HG02973 (cell line): ENCODE results near the gene CREB5.
"Not testable (repeated sequence)": the region's sequence is repeated elsewhere in the genome, so short reads cannot be mapped to it uniquely, and the experiment has no call there.

ENCODE experiments used
- ATAC-seq: cut with Tn5 transposase; IDR thresholded peaks from one replicate; pipeline ENCODE4 v1.9.1; 2021; ENCODE audit warnings: moderate library complexity; ENCODE audit not compliant: unreplicated experiment

Gene CREB5

DNA sequence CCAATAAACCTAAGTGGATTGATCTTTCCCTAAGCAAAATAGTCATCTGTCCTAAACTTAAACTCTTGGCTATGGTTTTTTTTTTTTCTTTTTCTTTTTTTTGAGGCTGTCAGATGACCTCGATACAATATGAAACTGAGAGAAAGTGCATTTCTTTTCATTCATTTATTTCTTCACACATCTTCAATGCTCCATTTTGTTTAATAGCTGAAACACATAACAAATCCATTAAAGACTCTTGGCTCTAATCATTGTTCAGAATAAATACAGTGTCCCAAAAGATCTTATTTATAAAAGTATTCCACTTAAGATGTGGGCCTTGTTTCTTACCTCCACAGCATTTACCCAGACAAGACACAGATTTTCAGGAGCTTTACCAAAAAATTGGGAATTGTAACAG, 350.3 kb downstream of the CREB5 start:
- no peak for ATAC-seq

DNA sequence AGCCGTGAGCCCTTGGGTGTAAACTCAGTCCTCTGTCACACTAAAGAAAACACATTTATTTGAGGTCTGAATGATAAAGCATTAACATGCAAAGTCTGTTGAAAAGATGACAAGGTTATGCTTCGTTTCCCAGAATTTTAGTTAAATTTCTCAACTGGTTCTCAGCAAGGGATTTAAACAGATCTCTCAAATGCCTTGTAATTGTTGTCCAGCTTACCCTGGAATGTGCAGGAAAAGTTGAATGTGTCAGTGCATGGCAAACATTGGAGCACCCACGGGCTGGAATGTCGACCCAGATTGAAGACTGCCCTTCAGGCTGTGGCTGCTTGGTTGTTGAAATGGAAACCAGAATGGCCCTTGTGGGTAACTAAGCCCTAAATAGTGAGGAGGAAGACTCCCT, 354.0 kb downstream of the CREB5 start:
- ATAC-seq, result no peak

DNA sequence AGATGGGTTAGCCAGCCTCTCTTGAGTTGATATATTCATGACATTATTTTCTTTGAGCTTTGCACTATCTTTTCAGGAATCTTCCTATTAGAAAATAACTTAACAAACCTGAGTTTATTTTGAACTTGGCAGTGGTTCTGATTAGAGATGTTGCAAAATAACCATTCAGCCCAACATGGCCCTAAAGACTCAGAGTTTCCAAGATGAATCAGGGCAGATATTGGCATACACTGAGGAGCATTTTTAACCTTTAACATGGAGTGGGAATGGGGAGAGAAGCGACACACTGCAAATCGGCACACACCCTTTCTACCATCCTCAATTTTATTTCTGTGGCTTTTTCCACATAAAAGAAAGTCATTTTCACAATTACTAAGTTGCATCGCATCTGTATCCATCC, 355.0 kb downstream of the CREB5 start:
- no peak for ATAC-seq

DNA sequence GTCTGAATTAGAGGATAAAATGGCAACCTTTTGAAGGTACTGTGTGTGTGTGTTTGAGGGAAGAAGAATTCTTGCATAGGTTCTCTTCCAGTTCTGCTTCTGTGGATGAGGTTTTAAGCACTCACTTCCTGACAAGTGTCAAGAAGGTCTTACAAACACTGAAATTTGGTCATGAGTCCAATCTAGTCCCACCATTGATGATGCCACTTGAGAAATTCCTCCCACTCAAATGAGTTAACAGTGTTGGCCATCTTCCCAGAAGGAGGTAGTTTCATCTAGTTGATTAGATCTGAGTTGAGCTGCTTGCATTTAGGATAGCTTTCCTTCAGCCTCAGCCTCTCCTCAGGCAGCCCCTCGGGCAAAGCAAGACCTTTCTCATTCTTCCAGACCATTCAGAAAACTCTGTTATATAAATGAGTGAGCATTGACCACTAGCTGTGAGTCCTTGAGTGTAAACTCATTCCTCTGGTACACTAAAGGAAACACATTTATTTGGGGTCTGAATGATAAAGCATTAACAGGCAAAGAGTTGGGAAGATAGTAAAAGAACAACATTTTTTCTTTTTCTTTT, 356.3 kb downstream of the CREB5 start:
- no peak for ATAC-seq

DNA sequence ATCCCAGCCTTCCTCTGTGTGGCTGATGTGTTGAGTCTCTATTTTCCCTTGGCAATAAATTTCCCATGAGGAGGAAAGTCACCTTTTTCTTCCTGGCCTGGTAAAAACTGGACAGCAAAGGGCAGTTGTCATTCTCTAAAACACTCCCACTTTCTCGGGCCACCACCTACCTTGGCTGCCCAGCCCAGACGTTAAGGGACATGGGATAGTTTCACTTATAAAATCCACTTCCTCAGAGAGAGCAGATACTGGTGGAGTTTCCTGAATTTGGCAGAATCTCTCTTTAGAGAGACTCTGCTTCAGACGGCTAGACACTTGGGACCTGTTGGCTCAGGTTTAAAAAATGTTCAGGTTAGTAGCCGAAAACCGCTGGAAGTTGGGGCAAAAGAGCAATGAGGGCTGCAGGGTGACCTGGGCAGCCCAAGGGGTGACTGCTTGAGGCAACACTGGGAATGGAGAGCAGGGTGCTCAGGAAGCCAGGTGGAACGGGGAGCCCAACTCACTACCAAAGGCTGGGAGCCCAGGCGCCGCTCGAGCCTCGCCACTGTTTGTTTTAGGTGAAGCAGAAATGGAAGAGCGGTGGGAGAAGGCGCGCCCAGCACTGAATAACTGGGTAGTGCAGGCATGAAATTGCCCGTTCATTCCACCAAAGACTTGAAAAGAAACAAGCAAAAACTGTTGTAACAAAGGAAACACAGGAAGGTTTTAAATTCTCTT, 359.7 kb downstream of the CREB5 start:
- no peak for ATAC-seq

DNA sequence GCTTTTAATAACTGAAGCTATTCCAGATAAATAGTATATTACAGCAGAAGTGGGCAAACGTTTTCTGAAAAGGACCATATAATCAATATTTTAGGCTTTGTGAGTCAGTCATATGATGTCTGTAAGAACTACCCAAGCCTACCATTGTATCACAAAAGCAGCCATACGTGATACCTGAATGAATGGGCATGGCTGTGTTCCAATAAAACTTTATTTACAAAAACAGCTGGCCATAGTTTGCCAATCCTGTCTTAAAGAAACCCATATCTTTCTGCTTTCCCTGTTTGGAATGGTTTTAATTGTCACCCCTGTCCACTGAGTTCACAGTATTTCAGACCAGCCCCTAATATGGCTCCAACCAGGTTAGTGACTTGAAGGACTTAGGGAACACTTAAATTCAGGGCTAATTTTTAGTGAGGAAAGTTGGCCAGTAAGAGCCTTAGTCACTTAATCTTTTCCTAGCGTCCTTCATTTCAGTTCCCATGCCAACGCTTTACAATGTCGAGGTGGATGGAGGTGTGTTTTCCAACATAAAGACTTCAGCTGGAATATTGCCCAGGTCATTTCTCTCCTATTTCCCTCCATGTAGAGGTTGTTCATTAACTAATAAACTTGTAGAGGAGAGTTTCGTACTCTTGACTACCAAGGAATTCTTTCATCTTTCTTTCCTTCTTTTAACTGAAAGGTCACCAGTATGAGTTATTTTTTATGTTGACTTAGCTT, 361.3 kb downstream of the CREB5 start:
- no peak for ATAC-seq

DNA sequence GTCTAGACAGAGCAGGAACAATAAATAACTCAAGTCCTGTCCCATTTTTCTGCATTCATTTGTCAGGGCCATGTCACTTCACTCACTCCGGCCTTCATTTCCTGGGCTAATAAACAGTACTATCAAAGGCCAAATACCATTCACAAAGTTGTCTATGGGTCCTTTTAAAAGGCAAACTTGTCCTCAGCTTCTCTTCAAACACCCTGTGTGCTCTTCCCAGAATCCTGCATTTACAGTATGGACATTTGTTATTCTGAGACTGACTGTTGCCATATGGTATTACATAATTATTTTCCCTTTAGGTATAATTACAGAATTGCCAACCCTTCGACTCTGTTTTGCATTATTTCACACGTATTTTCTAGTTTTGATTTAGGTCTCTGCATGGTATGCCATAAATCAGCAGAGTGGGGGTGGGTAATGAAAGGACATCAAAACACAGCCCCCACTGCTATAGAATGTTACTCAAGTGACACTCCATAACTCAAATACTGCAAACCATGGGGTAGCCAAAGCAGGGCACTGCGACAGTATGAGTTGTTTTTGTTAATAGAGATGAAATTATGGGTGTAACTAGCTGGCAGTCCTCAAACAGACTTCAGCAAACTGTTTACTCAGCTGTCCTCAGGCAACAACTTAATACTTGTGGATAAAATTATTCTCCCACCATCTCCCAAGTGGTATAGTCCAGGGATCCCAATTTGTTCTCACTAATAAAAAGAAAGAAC, 362.1 kb downstream of the CREB5 start:
- ATAC-seq, result no peak

DNA sequence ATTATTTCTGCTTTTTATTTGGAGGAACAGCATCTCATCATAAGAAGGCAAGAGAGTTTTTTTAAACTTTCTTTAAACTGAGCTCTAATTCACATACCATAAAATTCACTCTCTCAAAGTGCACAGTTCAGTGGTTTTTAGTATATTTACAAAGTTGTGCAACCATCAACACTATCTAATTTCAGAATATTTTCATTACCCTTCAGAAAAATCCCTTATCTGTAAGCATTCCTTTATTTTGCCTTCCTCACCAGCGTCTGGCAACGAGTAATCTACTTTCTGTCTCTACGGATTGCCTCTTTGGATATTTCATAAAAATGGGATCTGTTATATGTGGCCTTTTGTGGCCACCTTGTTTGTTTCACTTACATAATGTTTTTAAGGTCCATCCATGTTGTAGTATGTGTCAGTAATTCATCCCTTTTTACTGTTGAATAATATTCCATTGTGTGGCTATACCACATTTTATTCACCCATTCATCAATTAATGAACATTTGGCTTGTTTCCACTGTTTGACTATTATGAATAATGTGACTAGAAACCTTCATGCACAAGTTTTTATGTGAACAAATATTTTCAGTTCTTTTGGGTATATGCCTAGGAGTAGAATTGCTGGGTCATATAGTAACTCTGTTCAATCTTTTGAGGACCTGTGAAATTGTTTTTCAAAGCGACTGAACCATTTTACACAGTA, 364.3 kb downstream of the CREB5 start:
- ATAC-seq, result no peak

DNA sequence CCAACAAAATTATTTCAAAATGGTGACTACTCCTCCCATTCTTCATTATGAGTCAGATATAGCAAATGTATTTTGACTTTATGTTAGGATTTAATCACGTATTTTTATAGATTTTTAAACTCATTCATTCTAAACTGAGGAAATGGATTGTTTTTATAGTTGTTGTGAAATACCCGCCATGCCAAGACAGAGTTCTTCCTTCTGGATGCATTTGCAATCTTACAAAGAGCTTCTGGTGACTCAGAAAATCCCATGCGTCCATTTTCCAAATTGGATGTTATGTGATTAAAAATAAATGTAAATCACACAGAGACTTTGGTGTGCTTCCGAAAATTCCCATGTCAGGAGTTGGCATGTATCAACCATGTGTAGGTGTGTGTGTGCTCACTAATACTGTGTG, 366.5 kb downstream of the CREB5 start:
- no peak for ATAC-seq

DNA sequence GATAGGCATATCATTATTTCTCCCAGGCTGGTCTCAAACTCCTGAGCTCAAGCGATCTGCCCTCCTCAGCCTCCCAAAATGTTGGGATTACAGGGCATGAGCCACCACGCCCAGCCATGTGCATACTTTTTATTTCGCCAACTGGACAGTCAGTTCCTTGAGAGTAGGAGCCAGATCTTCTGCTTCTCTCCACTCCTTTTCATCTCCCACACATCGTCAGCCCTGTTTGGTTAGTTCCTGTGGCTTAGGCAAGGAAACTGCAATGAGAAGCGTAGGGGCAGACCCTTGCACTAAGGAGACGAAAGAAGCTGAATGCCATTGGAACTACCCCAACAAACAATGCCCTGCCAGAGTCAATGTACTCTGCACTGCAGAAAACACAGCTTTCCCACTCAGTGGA, 367.6 kb downstream of the CREB5 start:
- no peak for ATAC-seq

DNA sequence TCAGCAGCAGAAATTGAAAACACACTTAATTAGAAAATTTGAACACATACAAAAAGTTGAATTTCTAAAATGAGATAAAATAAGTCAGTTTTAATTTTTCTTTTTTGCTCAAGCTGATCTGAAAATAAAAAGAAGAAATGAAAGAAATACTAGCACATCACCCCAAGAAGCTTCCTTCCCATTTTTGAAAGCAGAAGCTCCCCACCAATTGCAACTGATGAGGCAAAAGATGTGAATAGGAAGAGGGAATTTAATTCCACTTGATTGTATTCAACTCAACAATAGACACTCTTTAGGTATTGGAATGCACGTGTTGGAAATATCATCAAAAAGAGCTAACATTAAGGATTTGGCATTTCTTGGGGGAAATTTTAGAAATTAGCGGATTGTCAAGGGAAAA, 370.0 kb downstream of the CREB5 start:
- no peak for ATAC-seq

DNA sequence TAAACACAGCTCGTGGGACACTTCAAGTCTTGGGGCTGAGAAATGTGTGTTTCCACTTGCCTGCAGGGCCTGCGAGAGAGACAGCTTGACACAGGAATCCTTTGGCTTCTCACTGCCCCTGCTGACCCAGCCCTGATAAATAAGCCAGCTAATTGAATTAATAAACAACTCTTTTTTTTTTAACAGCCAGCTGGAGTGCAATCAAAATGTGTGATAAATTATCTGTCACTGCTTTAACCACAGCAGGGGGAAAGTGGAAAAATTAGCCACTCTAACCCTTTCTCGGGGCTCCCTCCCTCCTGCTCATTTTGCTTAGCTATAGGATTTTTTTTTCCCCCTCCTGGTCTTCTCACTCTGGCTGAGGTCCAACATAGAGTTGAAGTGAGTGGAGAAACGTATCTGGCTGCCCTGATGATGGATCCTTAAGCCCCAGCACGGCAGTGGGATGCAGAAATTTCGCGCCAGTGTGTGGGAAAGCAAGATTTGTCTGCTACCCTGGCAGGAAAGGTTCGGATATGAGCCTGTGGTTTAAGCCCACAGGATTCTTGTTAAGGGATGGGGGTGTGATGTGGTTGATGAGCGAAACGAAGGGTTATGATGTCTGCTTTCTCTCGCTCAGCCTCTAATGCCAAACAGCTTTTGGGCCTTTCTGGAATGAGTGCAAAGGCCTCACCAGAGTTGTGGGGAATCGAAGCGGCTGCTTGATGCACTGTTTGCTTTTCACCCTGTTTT, 372.0 kb downstream of the CREB5 start:
- ATAC-seq, result no peak

DNA sequence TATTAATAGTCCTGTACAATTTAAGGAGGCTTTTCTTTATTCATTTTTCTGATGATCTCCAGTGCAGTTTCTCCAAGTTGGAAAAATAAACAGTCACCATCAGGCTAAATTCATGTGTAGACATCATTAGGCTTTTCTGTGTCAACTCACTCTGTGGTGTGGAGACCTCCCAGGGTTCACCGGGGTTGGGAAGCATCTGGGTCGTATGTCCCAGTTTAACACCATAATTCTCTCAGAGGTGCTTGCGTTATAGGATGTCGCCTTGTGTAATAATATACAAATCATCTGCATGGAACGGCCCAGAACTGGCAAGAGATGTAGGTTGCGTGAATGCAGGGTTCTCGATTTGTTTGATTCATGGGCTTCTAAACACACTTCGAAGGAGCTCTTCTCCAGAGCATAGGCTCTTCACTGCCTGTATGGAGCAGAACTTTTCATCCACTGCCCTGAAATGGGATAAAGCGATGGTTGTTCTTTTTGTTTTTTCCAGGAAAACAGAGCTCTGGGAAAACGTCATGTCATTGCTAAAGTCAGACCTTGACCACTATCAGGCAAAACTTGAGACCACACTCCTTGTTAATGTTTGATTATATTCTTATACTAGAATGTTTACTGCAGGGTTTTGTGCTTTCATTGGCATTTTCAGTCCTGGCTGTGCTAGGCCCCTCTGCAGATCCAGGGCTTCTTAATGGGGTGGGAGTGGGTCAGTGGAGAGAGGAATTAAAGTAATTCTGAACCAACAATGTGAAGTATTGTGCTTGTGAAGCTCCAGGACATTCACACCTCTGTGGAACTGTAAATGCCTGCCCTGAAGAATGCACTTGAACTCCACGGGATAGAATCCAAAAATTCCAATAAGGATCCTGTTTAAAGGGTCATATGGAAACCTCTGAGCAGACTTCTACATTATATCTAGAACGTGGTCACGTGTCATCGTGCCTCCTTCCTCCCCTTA, 373.0 kb downstream of the CREB5 start:
- no peak for ATAC-seq

DNA sequence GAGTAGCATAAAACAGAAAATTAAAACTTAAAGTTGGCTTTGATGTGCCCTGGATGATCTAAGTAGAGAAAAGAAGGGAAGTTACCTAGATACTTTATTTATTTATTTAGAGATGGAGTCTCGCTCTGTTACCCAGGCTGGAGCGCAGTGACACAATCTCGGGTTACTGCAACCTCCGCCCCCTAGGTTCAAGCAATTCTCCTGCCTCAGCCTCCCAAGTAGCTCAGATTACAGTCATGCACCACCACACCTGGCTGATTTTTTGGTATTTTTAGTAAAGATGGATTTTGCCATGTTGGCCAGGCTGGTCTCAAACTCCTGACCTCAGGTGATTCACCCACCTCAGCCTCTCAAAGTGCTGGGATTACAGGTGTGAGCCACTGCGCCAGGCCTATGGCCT, 373.8 kb downstream of the CREB5 start:
- ATAC-seq, result not testable (repeated sequence)

DNA sequence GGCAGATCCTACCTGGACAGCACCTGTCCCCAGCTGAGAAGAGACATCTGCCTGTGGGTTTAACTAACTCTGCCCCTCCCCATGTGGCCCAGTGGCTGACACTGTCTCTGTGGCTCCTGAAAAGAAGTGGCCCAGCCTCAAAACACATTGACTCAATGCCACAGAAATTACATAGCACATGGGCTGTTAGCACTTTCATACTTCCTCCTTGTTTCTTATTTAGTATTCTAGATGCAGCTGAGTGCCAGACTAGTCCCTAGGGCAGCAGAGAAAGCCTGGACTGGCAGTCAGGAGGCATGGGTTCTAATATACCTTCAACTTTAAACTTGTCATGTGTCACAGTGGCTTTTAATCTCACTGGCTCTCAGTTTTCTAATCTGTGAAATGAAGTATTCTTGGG, 374.8 kb downstream of the CREB5 start:
- no peak for ATAC-seq

DNA sequence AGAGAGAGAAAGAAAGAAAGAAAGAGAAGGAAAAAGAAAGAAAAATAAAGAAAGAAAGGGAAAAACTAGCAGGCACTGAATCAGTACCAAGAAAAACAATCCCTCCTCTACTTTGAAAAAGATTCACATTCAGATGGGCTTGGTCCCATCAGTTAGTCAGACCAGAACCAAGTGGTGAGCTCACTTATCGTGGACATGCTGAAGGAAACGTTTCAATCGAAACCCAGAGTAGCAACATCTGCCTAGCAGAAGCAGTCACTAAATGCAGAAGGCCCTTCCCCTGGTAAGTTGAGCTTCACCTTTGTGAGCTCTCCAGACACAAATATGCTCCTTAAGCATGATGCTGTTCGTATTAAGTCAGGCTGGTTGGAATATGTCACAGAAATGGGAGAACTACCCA, 378.1 kb downstream of the CREB5 start:
- no peak for ATAC-seq

DNA sequence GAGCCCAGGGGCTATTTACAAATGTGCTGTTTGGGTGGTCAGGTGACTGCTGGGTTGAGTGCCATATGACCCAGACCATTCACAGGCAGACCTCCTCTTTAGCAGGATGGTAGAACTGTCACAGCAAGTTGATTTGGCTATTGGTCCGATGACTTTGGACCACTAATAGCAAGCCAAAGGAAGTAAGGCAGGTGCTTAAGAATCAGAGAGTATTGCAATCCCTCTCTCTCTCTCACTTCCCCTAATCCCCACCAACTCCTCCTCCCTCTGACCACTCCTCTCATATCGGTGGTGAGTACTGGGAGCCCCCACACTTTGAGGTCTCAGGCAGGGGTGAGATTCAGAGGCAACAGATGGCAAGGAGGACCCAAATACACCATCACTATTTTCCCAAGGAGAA, 380.5 kb downstream of the CREB5 start:
- ATAC-seq, result peak; percentile 51

DNA sequence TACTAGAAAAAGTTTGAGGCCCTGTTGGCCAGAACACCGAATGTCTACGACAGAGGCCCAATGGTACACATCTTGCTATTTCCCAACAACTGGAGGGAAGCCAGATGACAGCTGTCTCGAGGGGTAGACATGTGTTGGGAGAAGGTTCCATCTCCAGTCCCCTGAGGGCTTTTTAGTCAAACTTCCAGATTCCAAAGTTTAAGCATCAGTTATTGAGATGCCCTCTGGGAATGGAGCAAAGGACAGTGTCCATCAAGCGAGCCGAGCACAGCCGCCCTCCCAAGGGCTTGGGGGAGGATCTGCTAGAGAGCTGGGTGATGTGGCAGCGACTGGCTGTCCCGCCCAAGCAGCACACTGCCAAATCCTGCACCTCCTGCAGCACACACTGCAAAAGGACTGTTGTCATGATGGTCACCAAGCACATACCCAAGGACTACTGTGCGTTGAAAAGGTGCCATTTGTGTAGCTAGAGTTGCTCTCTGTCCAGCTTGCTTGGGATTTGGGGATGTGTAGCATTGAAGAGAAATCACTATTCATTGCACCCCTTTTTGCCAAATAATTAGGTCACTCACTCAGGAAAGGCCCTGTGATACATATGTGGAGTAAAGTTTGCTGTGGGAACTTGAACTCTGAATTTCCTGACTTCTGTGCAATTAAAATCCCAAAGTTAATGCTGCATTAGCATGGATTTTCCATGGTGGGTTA, 381.2 kb downstream of the CREB5 start:
- ATAC-seq, result no peak

DNA sequence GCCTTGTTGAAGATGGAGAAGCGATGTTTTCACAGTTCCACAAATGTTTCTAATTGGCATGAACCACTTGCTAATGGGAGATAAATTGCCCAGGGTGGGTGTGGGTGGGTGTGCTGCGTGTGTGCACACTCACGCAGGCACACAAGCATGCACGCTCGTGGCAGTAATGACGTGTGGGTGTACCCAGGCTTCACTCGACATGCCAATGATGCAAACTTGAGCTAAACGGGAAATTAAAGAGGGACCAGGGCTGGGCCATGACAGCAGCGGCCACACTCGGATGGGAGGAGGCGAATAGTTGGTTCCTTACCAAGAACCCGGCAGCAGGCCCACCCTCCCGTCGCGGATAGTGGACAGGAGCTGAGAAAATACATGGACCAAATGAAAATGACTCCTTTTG, 386.0 kb downstream of the CREB5 start:
- no peak for ATAC-seq
